Muscle layer of duodenum (tissue), 2 donors: ENCODE data around the gene DPP4.
"Not testable (repeated sequence)": the region's sequence is repeated elsewhere in the genome, so short reads cannot be mapped to it uniquely, and the experiment has no call there.

ENCODE experiments used
- H3K27ac ChIP-seq: one replicate; pipeline ENCODE4 v1.7.0; 2013; ENCODE audit warnings: mild to moderate bottlenecking, low read length
- H3K27me3 ChIP-seq: one replicate; pipeline ENCODE4 v1.7.0; 2013; ENCODE audit warnings: low read depth, mild to moderate bottlenecking, control low read depth, low read length
- H3K36me3 ChIP-seq, 2 donors: one replicate each; pipeline ENCODE4 v1.7.0; 2013; ENCODE audit warnings: low read length in 2 of 2, control low read depth in 1 of 2, mild to moderate bottlenecking in 1 of 2; ENCODE audit not compliant: insufficient read depth in 2 of 2, control insufficient read depth in 1 of 2
- H3K4me1 ChIP-seq, 2 donors: one replicate each; pipeline ENCODE4 v1.7.0; 2013; ENCODE audit warnings: low read length in 2 of 2, mild to moderate bottlenecking in 2 of 2, control low read depth in 1 of 2, moderate library complexity in 1 of 2; ENCODE audit not compliant: insufficient read depth in 2 of 2, control insufficient read depth in 1 of 2
- H3K4me3 ChIP-seq, 2 donors: one replicate each; pipeline ENCODE4 v1.7.0; 2013; ENCODE audit warnings: low read length in 2 of 2, low read depth in 1 of 2, mild to moderate bottlenecking in 1 of 2
- H3K9me3 ChIP-seq, 2 donors: one replicate each; pipeline ENCODE4 v1.7.0; 2013; ENCODE audit warnings: low read length in 2 of 2, control low read depth in 1 of 2, mild to moderate bottlenecking in 1 of 2; ENCODE audit not compliant: control insufficient read depth in 1 of 2
- donor health status: healthy.

Gene DPP4

GRCh38 chr2:161972232-161972631, 101.8 kb downstream of the DPP4 start:
- no peaks in the 10 kb centered on the region for H3K4me1 ChIP-seq
- H3K27me3 ChIP-seq = no peaks in the 10 kb centered on the region
- no peak overlapping the region for H3K27ac ChIP-seq
- no peak overlapping the region for H3K4me3 ChIP-seq
- H3K9me3 ChIP-seq = no peaks in the 10 kb centered on the region
- H3K36me3 ChIP-seq = no peaks in the 10 kb centered on the region

- Histone ChIP-seq H3K36me3 (no peaks in the 10 kb centered on the region), H3K27ac (no peak overlapping the region), H3K4me1 (no peaks in the 10 kb centered on the region), H3K9me3 (no peaks in the 10 kb centered on the region), H3K4me3 (no peak overlapping the region), H3K27me3 (no peaks in the 10 kb centered on the region)
Measured at GRCh38 chr2:161971551-161971950, 102.5 kb downstream of the DPP4 start.

GRCh38 chr2:161969159-161969558, 104.9 kb downstream of the DPP4 start:
- Histone ChIP-seq H3K27ac (no peak overlapping the region), H3K9me3 (no peaks in the 10 kb centered on the region), H3K4me1 (no peaks in the 10 kb centered on the region), H3K36me3 (no peaks in the 10 kb centered on the region), H3K4me3 (no peak overlapping the region), H3K27me3 (no peaks in the 10 kb centered on the region)

- Histone ChIP-seq H3K27ac (no peak overlapping the region), H3K4me3 (no peak overlapping the region), H3K36me3 (no peaks in the 10 kb centered on the region), H3K27me3 (no peaks in the 10 kb centered on the region), H3K4me1 (no peaks in the 10 kb centered on the region), H3K9me3 (no peaks in the 10 kb centered on the region)
Measured at GRCh38 chr2:161965994-161966393, 108.0 kb downstream of the DPP4 start.

- H3K4me3 ChIP-seq = no peak overlapping the region
- no peaks in the 10 kb centered on the region for H3K27me3 ChIP-seq
- no peak overlapping the region for H3K27ac ChIP-seq
- H3K4me1 ChIP-seq = no peaks in the 10 kb centered on the region
- no peaks in the 10 kb centered on the region for H3K36me3 ChIP-seq
- H3K9me3 ChIP-seq = no peaks in the 10 kb centered on the region
Measured at GRCh38 chr2:161964160-161964559, 109.9 kb downstream of the DPP4 start.

GRCh38 chr2:161962160-161962559, 111.9 kb downstream of the DPP4 start:
- Histone ChIP-seq H3K9me3 (no peaks in the 10 kb centered on the region), H3K27me3 (no peaks in the 10 kb centered on the region), H3K27ac (no peak overlapping the region), H3K4me1 (no peaks in the 10 kb centered on the region), H3K4me3 (no peak overlapping the region), H3K36me3 (no peaks in the 10 kb centered on the region)

GRCh38 chr2:161961061-161961460, 113.0 kb downstream of the DPP4 start:
- H3K36me3 ChIP-seq = no peaks in the 10 kb centered on the region
- H3K27ac ChIP-seq = no peak overlapping the region
- H3K27me3 ChIP-seq = no peaks in the 10 kb centered on the region
- H3K4me1 ChIP-seq = no peaks in the 10 kb centered on the region
- H3K4me3 ChIP-seq = no peak overlapping the region
- no peaks in the 10 kb centered on the region for H3K9me3 ChIP-seq

- H3K36me3 ChIP-seq = no peaks in the 10 kb centered on the region
- H3K27ac ChIP-seq = no peak overlapping the region
- no peaks in the 10 kb centered on the region for H3K9me3 ChIP-seq
- no peaks in the 10 kb centered on the region for H3K27me3 ChIP-seq
- H3K4me3 ChIP-seq = no peak overlapping the region
- no peaks in the 10 kb centered on the region for H3K4me1 ChIP-seq
Measured at GRCh38 chr2:161956738-161957137, 117.3 kb downstream of the DPP4 start.

- no peaks in the 10 kb centered on the region for H3K27me3 ChIP-seq
- H3K36me3 ChIP-seq = no peaks in the 10 kb centered on the region
- H3K9me3 ChIP-seq = no peaks in the 10 kb centered on the region
- H3K27ac ChIP-seq = no peak overlapping the region
- H3K4me3 ChIP-seq = no peak overlapping the region
- H3K4me1 ChIP-seq = no peaks in the 10 kb centered on the region
Measured at GRCh38 chr2:161955211-161955610, 118.8 kb downstream of the DPP4 start.

GRCh38 chr2:161954103-161954502, 119.9 kb downstream of the DPP4 start:
- Histone ChIP-seq H3K27me3 (no peaks in the 10 kb centered on the region), H3K9me3 (no peaks in the 10 kb centered on the region), H3K4me3 (no peak overlapping the region), H3K4me1 (no peaks in the 10 kb centered on the region), H3K36me3 (no peaks in the 10 kb centered on the region), H3K27ac (no peak overlapping the region)

GRCh38 chr2:161953367-161953766, 120.6 kb downstream of the DPP4 start:
- H3K4me3 ChIP-seq, H3K36me3 ChIP-seq, H3K27ac ChIP-seq, H3K9me3 ChIP-seq, H3K4me1 ChIP-seq, H3K27me3 ChIP-seq: not testable (repeated sequence)

- Histone ChIP-seq H3K4me1 (no peaks in the 10 kb centered on the region), H3K9me3 (no peaks in the 10 kb centered on the region), H3K4me3 (no peak overlapping the region), H3K27ac (no peak overlapping the region), H3K36me3 (no peaks in the 10 kb centered on the region), H3K27me3 (no peaks in the 10 kb centered on the region)
Measured at GRCh38 chr2:161952783-161953191, 121.2 kb downstream of the DPP4 start.
